ENCODE measurements around the gene PSMA7.

- TF ChIP-seq CTCF (IDR thresholded peaks at IDR 0.05; ENCODE audit: borderline replicate concordance, extremely low read depth, low read length, poor library complexity, severe bottlenecking), result no peak
- no peak for TF ChIP-seq EZH2 (IDR thresholded peaks at IDR 0.05; ENCODE audit: borderline replicate concordance, low read depth, low read length, severe bottlenecking)
Observed at GRCh38 chr20:62160253-62160652, 17.1 kb upstream of the PSMA7 start.

Measured in DND-41 (cell line).